GM12878 (cell line): ENCODE results near the gene KLF15. TPM values are rescaled to one million over a fixed set of nuclear protein-coding genes. Genes with fewer than 3 reads are reported as not detected.

Experiments
- ATAC-seq: fragments of 200-7000 bp; cut with Tn5 transposase; 3 replicates; pipeline ENCODE4 v1.9.1; 2020; ENCODE audit warnings: mild to moderate bottlenecking, moderate library complexity
- BruUV-seq: library from RNA; stranded (reverse); fragments of 400-500 nt; replicated peaks from 2 replicates; lab custom pipeline; 2021; lab: Mats Ljungman, UMichigan
- CTCF ChIA-PET: fragments of 300-600 bp; sonication (Branson Sonifier 250); formaldehyde crosslinking; extraction: SDS; loops from one replicate; lab custom pipeline; 2021; ENCODE audit warnings: inconsistent platforms; lab: Yijun Ruan, JAX
- POLR2A ChIA-PET: fragments of 350-600 bp; formaldehyde crosslinking; extraction: SDS; loops from one replicate; lab custom pipeline; 2021; ENCODE audit warnings: inconsistent platforms; lab: Charles Lee
- RAD21 ChIA-PET: fragments of 300-600 bp; sonication (Branson Sonifier 250); formaldehyde crosslinking; loops from one replicate; lab custom pipeline; 2023; ENCODE audit warnings: antibody characterized with exemption; ENCODE audit not compliant: unreplicated experiment; lab: Charles Lee
- SMC1A ChIA-PET: fragments of 300-600 bp; sonication (Branson Sonifier 250); formaldehyde crosslinking; loops from one replicate; lab custom pipeline; 2023; ENCODE audit not compliant: unreplicated experiment, uncharacterized antibody; lab: Charles Lee
- DNase-seq: peaks from one replicate; pipeline ENCODE4 v3.0.0-alpha.2; 2011; ENCODE audit warnings: low read depth, low spot score
- FAIRE-seq: peaks from 3 replicates; lab custom pipeline; 2011; peaks lifted over from hg19 to GRCh38; lab: Jason Lieb, UNC
- H2AFZ ChIP-seq: 2 replicates; pipeline ENCODE4 v1.6.0; 2011; ENCODE audit warnings: low read depth, low read length, control low read depth; ENCODE audit not compliant: control insufficient read depth
- H3K27ac ChIP-seq: 2 replicates; pipeline ENCODE4 v1.5.1; 2011; ENCODE audit warnings: control low read depth; ENCODE audit not compliant: control insufficient read depth, insufficient read depth
- H3K27me3 ChIP-seq, 2 experiments: replicated peaks in 1 of 2; 2 replicates each; pipeline versions ENCODE4 v1.6.0 to v1.6.1; 2011; ENCODE audit warnings: low read length in 1 of 2; ENCODE audit not compliant: control insufficient read depth in 2 of 2, insufficient read depth in 2 of 2
- H3K36me3 ChIP-seq, 2 experiments: 2 replicates each; pipeline ENCODE4 v1.5.1; 2011; ENCODE audit warnings: low read length in 1 of 2; ENCODE audit not compliant: control insufficient read depth in 2 of 2, insufficient read depth in 2 of 2
- H3K4me1 ChIP-seq: 2 replicates; pipeline ENCODE4 v1.6.1; 2011; ENCODE audit warnings: mild to moderate bottlenecking, low read length, moderate library complexity, mixed read lengths; ENCODE audit not compliant: control insufficient read depth, insufficient read depth
- H3K4me2 ChIP-seq: 2 replicates; pipeline ENCODE4 v1.6.0; 2011; ENCODE audit warnings: control low read depth; ENCODE audit not compliant: control insufficient read depth, insufficient read depth
- H3K4me3 ChIP-seq: fragments of 200-600 bp; sonication (generic); 2 replicates; pipeline ENCODE4 v1.5.1; 2016
- H3K79me2 ChIP-seq: 2 replicates; pipeline ENCODE4 v1.6.0; 2011; ENCODE audit warnings: low read length; ENCODE audit not compliant: control insufficient read depth, insufficient read depth
- H3K9ac ChIP-seq: 2 replicates; pipeline ENCODE4 v1.8.0; 2011; ENCODE audit warnings: low read length, control low read depth, mixed read lengths; ENCODE audit not compliant: control insufficient read depth, insufficient read depth
- H3K9me3 ChIP-seq: replicated peaks from 3 replicates; pipeline ENCODE4 v1.5.1; 2011; ENCODE audit warnings: mild to moderate bottlenecking, low read length; ENCODE audit not compliant: control insufficient read depth, insufficient read depth
- H4K20me1 ChIP-seq: 2 replicates; pipeline ENCODE4 v1.6.0; 2011; ENCODE audit not compliant: control insufficient read depth, insufficient read depth
- ETV6 ChIP-seq, 2 experiments: fragments of 450-650 bp in 1 of 2; IDR thresholded peaks in 1 of 2; conservative IDR thresholded peaks in 1 of 2; 2 replicates each; pipeline ENCODE4 v1.6.1; 2014; ENCODE audit warnings: antibody characterized with exemption in 1 of 2, borderline replicate concordance in 1 of 2, low read depth in 1 of 2, mild to moderate bottlenecking in 1 of 2, moderate library complexity in 1 of 2
- GABPA ChIP-seq: IDR thresholded peaks from 2 replicates; pipeline ENCODE4 v1.6.1; 2014; ENCODE audit warnings: antibody characterized with exemption, low read depth, mild to moderate bottlenecking, inconsistent platforms
- PML ChIP-seq: IDR thresholded peaks from 2 replicates; pipeline ENCODE4 v1.6.1; 2012; ENCODE audit warnings: low read length, inconsistent platforms
- SPI1 ChIP-seq: IDR thresholded peaks from 2 replicates; pipeline ENCODE4 v1.6.1; 2011; ENCODE audit warnings: low read depth, mild to moderate bottlenecking, low read length, moderate library complexity, borderline replicate concordance; ENCODE audit not compliant: insufficient read depth
- ZNF687 ChIP-seq: fragments of 450-650 bp; IDR thresholded peaks from 2 replicates; pipeline ENCODE4 v1.6.1; 2017; ENCODE audit warnings: mild to moderate bottlenecking, moderate library complexity
- WGBS: methylation state at CpG from one replicate; pipeline ENCODE4 v1.1.6; 2016; ENCODE audit warnings: low lambda C conversion rate; ENCODE audit not compliant: insufficient replicate concordance, insufficient coverage; ENCODE audit errors: missing lambda C conversion rate; 5-methylcytosine and 5-hydroxymethylcytosine counted together
- in situ Hi-C: fragments of 300-500 bp; cut with MboI; formaldehyde crosslinking; loops from 9 replicates; pipeline ENCODE4 v1.14.3; 2018; ENCODE audit warnings: mixed read lengths
- intact Hi-C: fragments of 100-400 bp; cut with micrococcal nuclease; formaldehyde crosslinking; loops from one replicate; pipeline ENCODE4 v1.14.2; 2022; ENCODE audit not compliant: unreplicated experiment
- polyA plus RNA-seq, 11 experiments: library from polyadenylated mRNA; depleted of rRNA in 4 of 11; unstranded in 6 of 11; stranded (reverse) in 5 of 11; fragments of >200 nt; fragmentation: Nextera tagmentation in 4 of 11; fragmentation: Illumina TruSeq in 1 of 11; extraction: Ambion mirVana in 4 of 11; extraction: Trizol in 1 of 11; gene quantifications; 1 replicate in 1 of 11; 2 replicates in 10 of 11; pipeline versions ENCODE4 v1.2.1 to v1.2.3, GENCODE V29; 2011 to 2016; ENCODE audit warnings: inconsistent platforms in 2 of 11, missing spikeins in 2 of 11, low read depth in 1 of 11
- total RNA-seq, 4 experiments: library from RNA; depleted of rRNA in 3 of 4; stranded (reverse); fragments of >200 nt in 3 of 4; fragmentation: Illumina TruSeq in 1 of 4; extraction: Trizol in 1 of 4; gene quantifications; 2 replicates each; pipeline versions ENCODE4 v1.2.1 to v1.2.3, GENCODE V29; 2013 to 2021

The KLF15 gene
- total and polyA plus RNA-seq, 10 of the 15 experiments (the other 5 are each of a cell fraction or from before 2014, with no cell fraction given): 0.15 TPM; not detected in 9

- ATAC-seq: no peak
- peaks cover 13% of the 10 kb centered on the region for H3K4me1 ChIP-seq
- TF ChIP-seq PML: no peak
- no peak for TF ChIP-seq ZNF687
- no peak for TF ChIP-seq SPI1
- TF ChIP-seq GABPA: no peak
- TF ChIP-seq ETV6 (conservative IDR thresholded peaks at IDR 0.05 in 1 of 2, IDR thresholded peaks at IDR 0.05 in 1 of 2; ENCODE audit: borderline replicate concordance in 1 of 2, low read depth in 1 of 2): no peak
- TF ChIP-seq, all 136 proteins: peak for 0
- Histone ChIP-seq H3K27me3 (peaks cover 0 to 3% of the 10 kb centered on the region in 2 experiments; a peak in 2 of 4 replicates), H3K9ac (no peak overlapping the region), H3K9me3 (no peaks in the 10 kb centered on the region), H3K27ac (no peak overlapping the region), H4K20me1 (no peaks in the 10 kb centered on the region), H3K36me3 (no peaks in the 10 kb centered on the region), H3K4me3 (no peak overlapping the region), H3K79me2 (no peaks in the 10 kb centered on the region), H2AFZ (no peak overlapping the region), H3K4me2 (no peak overlapping the region)
- WGBS: 0% methylated on average over 1 of the region's 1 CpG
- RAD21 ChIA-PET: interaction anchor here (1.0 to 1.4 kb wide), 2 partner anchors 84 to 258 kb away, joined by 3 to 4 read pairs; partner anchors contain the start of gene ZXDC
- BruUV-seq: no TSS peak
- SMC1A ChIA-PET: no interaction called here
- in situ Hi-C loops: loop anchor here (10.0 to 25.0 kb wide), 2 partner anchors 104 to 257 kb away; no protein-coding TSS in a partner anchor
- POLR2A ChIA-PET: no interaction called here
- DNase-seq (no peak), FAIRE-seq (no peak)
- CTCF ChIA-PET: interaction anchor here (2.1 kb wide), 1 partner anchor 80 kb away, joined by 4 read pairs; no protein-coding TSS in a partner anchor
- intact Hi-C loops: no loop called here
These were observed 34.4 kb upstream of the KLF15 start for GRCh38 chr3:126391631-126392030.
